Measurements from ENCODE around the gene VEGFB. TPM values are rescaled to one million over a fixed set of nuclear protein-coding genes. Genes with fewer than 3 reads are reported as not detected.

Gene VEGFB
- total RNA-seq, 1 experiment from 2014 or later, result 47.5 TPM

- peaks cover 50% of the 10 kb centered on the region for H3K79me2 ChIP-seq (ENCODE audit: insufficient read depth, low read length)
- H3K9me2 ChIP-seq (ENCODE audit: insufficient read depth), result no peaks in the 10 kb centered on the region
- peaks cover 36 to 76% of the 10 kb centered on the region in 2 experiments for H3K4me1 ChIP-seq (ENCODE audit: control insufficient read depth in 1 of 2, insufficient read depth in 2 of 2, low read length in 2 of 2)
- DNase-seq (ENCODE audit: low read depth, low spot score) (no peak), ATAC-seq (peak; percentile 50)
- TF ChIP-seq ATF3 (IDR thresholded peaks at IDR 0.05) (no peak), RAD21 (IDR thresholded peaks at IDR 0.05; ENCODE audit: low read depth) (no peak), POLR2A (IDR thresholded peaks at IDR 0.05; ENCODE audit: borderline replicate concordance, extremely low read depth, insufficient read depth, insufficient read length) (peak; percentile 42), TCF7L2 (IDR thresholded peaks at IDR 0.05; ENCODE audit: borderline replicate concordance, extremely low read depth, insufficient read depth, insufficient read length) (peak; percentile 15), ZBTB33 (IDR thresholded peaks at IDR 0.05; ENCODE audit: extremely low read depth, insufficient replicate concordance, low read length) (peak; percentile 33), EZH2phosphoT487 (IDR thresholded peaks at IDR 0.05; ENCODE audit: borderline replicate concordance) (no peak), REST (IDR thresholded peaks at IDR 0.05; ENCODE audit: low read depth) (no peak), YY1 (IDR thresholded peaks at IDR 0.05; ENCODE audit: extremely low read depth, insufficient replicate concordance, low read depth, low read length) (peak; percentile 98)
- H3K4me3 ChIP-seq (replicated peaks in 1 of 2; ENCODE audit: low read depth in 1 of 2, low read length in 2 of 2), result peak within 1 kb of the TSS; percentile 99 to 100
- no peaks in the 10 kb centered on the region for H3K27me3 ChIP-seq (ENCODE audit: insufficient read depth, low read length)
- no peaks in the 10 kb centered on the region for H4K20me1 ChIP-seq (ENCODE audit: insufficient read depth)
- H3K27ac ChIP-seq (ENCODE audit: low read depth, low read length), result peak within 1 kb of the TSS; percentile 94
- H3K4me2 ChIP-seq (ENCODE audit: low read length), result peak within 1 kb of the TSS; percentile 96
- ChIA-PET CTCF (interaction anchor here (0.6 to 3.1 kb wide), 3 partner anchors 57 to 109 kb away, joined by 3 to 15 read pairs (median 11); no protein-coding TSS in a partner anchor), POLR2A (interaction anchor here (0.6 to 4.6 kb wide), 5 partner anchors 23 to 442 kb away, joined by 3 to 29 read pairs (median 3); partner anchors contain the start of genes PRDX5 and TRMT112), RAD21 (ENCODE audit: low non-redundant PET in 1 of 2, low total read pairs in 2 of 2, uncharacterized antibody in 2 of 2, unreplicated experiment in 2 of 2) (interaction anchor here in 1 of 2 experiments (1.1 kb wide), 1 partner anchor 42 kb away, joined by 4 read pairs; no protein-coding TSS in a partner anchor)
- no peaks in the 10 kb centered on the region for H3K9me3 ChIP-seq (ENCODE audit: control insufficient read depth in 1 of 2, insufficient read depth in 1 of 2, low read depth in 1 of 2, low read length in 2 of 2)
- peak within 1 kb of the TSS; percentile 100 for H3K9ac ChIP-seq (ENCODE audit: low read length)
- no peak within 1 kb of the TSS for H2AFZ ChIP-seq (ENCODE audit: low read depth, low read length, poor library complexity, severe bottlenecking)
- H3K36me3 ChIP-seq (ENCODE audit: control insufficient read depth in 1 of 2, insufficient read depth in 2 of 2, low read length in 2 of 2), result peaks cover 0 to 12% of the 10 kb centered on the region in 2 experiments; a peak in 1 of 4 replicates
- intact Hi-C loops (cut with micrococcal nuclease), result no loop called here
- BruUV-seq (replicated peaks), result no TSS peak
Observed at GRCh38 chr11:64246871-64247728, 12.7 kb downstream of the VEGFB start, which contains the start of gene PPP1R14B. TSS of gene PPP1R14B (minus strand) at chr11:64246943. CDS start at chr11:64246673, 270 bp downstream.
